Neutrophil (primary cell): ENCODE measurements around the gene UGGT2.

ENCODE experiments used
- H3K27ac ChIP-seq: fragments of 200-600 bp; sonication (generic); 2 replicates; pipeline ENCODE4 v1.5.1; 2016; ENCODE audit warnings: mild to moderate bottlenecking, moderate library complexity
- H3K27me3 ChIP-seq: fragments of 200-600 bp; sonication (generic); 2 replicates; pipeline ENCODE4 v1.6.0; 2016; ENCODE audit warnings: mild to moderate bottlenecking
- H3K36me3 ChIP-seq: fragments of 200-600 bp; sonication (generic); 2 replicates; pipeline ENCODE4 v1.5.1; 2017
- H3K4me1 ChIP-seq, 2 experiments: fragments of 200-600 bp in 1 of 2; sonication (generic) in 1 of 2; 1 replicate in 1 of 2; 2 replicates in 1 of 2; pipeline versions ENCODE4 v1.5.1 to v1.6.1; 2013 to 2016; ENCODE audit warnings: low read depth in 1 of 2, low read length in 1 of 2, mild to moderate bottlenecking in 1 of 2, moderate library complexity in 1 of 2; ENCODE audit not compliant: control insufficient read depth in 1 of 2, insufficient read depth in 1 of 2
- H3K4me3 ChIP-seq, 2 experiments: fragments of 200-600 bp in 1 of 2; sonication (generic) in 1 of 2; 1 replicate in 1 of 2; 2 replicates in 1 of 2; pipeline ENCODE4 v1.5.1; 2013 to 2016; ENCODE audit warnings: low read depth in 1 of 2, low read length in 1 of 2, mild to moderate bottlenecking in 1 of 2, moderate library complexity in 1 of 2
- H3K9me3 ChIP-seq: fragments of 200-600 bp; sonication (generic); 2 replicates; pipeline ENCODE4 v1.5.1; 2016
- CTCF ChIP-seq: fragments of 200-600 bp; sonication (generic); IDR thresholded peaks from 2 replicates; pipeline ENCODE4 v1.5.1; 2016; ENCODE audit warnings: antibody characterized with exemption

The UGGT2 gene

GRCh38 chr13:96018135-96018534, 35.1 kb downstream of the UGGT2 start:
- Histone ChIP-seq H3K27me3 (no peaks in the 10 kb centered on the region), H3K36me3 (no peaks in the 10 kb centered on the region), H3K4me3 (no peak overlapping the region), H3K27ac (no peak overlapping the region), H3K4me1 (no peaks in the 10 kb centered on the region), H3K9me3 (no peaks in the 10 kb centered on the region)
- TF ChIP-seq CTCF: no peak

DNA sequence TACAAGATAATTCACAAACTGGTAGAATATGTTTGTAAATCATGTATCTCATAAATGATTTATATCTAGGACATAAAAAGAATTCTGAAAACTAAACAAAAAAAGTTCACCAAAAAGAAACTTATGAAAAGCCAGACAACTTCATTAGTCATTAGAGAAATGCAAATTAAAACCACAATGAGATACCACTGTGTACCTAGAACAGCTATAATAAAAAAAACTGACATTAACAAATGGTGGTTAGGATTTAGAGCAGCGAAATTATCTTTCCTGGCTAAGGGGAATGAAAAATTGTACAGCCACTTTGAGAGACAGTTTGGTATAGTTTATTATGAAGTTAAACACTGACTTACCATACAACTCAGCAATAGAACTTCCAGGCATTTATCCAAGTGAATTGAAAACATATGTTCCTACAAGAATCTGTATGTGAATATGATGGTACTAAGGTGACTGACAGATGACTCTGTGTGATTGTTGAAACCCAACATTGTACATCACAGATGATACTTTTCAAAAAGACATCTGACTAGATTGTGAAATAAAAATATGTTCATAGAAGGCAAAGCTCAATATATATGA, 41.8 kb downstream of the UGGT2 start:
- no peak overlapping the region for H3K27ac ChIP-seq
- no peak for TF ChIP-seq CTCF
- H3K4me3 ChIP-seq: no peak overlapping the region
- H3K36me3 ChIP-seq: no peaks in the 10 kb centered on the region
- H3K27me3 ChIP-seq: no peaks in the 10 kb centered on the region
- no peaks in the 10 kb centered on the region for H3K9me3 ChIP-seq
- H3K4me1 ChIP-seq: no peaks in the 10 kb centered on the region

DNA sequence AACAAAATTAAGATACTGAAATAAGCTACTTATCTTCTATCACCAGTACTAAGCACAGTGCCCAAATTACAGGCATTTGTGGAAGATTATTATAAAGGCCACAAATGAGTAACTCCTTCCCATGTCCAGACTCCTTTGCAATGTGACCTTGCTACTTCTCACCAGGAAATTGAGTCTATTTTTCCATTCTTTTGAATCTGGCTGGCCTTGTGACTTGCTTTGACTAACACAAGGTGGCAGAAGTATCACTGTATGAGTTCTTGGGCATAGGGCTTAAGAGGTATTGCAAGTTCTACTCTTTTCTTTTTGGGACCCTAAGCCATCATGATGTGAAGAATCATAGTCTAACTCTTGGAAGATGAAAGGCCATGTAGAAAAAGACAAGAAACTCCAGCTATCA, 49.9 kb downstream of the UGGT2 start:
- Histone ChIP-seq H3K4me3 (no peak overlapping the region), H3K9me3 (no peaks in the 10 kb centered on the region), H3K36me3 (no peaks in the 10 kb centered on the region), H3K4me1 (no peaks in the 10 kb centered on the region), H3K27me3 (no peaks in the 10 kb centered on the region), H3K27ac (no peak overlapping the region)
- TF ChIP-seq CTCF: no peak

GRCh38 chr13:96002322-96003131, 50.7 kb downstream of the UGGT2 start:
- Histone ChIP-seq H3K27me3 (no peaks in the 10 kb centered on the region), H3K36me3 (no peaks in the 10 kb centered on the region), H3K4me1 (no peaks in the 10 kb centered on the region), H3K9me3 (no peaks in the 10 kb centered on the region), H3K27ac (no peak overlapping the region), H3K4me3 (no peak overlapping the region)
- no peak for TF ChIP-seq CTCF

GRCh38 chr13:96000069-96000468, 53.1 kb downstream of the UGGT2 start:
- H3K27ac ChIP-seq: no peak overlapping the region
- TF ChIP-seq CTCF: no peak
- H3K4me3 ChIP-seq: no peak overlapping the region
- no peaks in the 10 kb centered on the region for H3K4me1 ChIP-seq
- no peaks in the 10 kb centered on the region for H3K27me3 ChIP-seq
- no peaks in the 10 kb centered on the region for H3K36me3 ChIP-seq
- no peaks in the 10 kb centered on the region for H3K9me3 ChIP-seq
